ENCODE results near the gene KCNJ12. TPM values are rescaled to one million over a fixed set of nuclear protein-coding genes. Genes with fewer than 3 reads are reported as not detected.
A peak's percentile ranks its signal among the peaks of the same experiment; 100 is the strongest.
"Not testable (repeated sequence)": the region's sequence is repeated elsewhere in the genome, so short reads cannot be mapped to it uniquely, and the experiment has no call there.

Gene KCNJ12
- total and polyA plus RNA-seq, 12 donors: 2.8 to 14.7 (median 8.5) TPM

DNA sequence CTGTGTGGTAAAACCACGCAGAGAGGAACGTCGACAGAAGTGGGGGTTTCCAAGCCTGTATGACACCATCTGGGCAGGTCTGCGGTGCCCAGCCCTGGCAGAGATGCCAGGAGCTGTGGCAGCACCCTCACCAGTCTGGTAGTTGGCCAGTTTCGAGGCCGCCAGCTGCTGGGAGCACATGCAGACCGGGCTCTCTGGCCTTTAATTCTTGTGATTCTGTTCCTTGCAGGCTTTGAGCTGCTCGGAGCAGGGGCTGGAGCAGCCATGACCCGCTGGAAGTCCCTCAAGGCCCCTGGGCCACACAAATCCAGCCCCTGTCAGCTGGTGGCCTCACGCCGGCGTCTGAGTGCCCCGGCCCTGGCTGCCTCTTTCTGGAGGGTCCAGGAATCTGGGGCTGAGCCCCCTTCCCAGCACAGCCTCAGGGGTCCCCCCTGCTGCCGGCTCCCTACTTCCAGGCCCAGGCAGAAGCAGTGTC is 36.1 kb downstream of the KCNJ12 start:
- ATAC-seq: not testable (repeated sequence)

GRCh38 chr17:21413570-21414279 is 37.6 kb downstream of the KCNJ12 start:
- 57 to 65% methylated on average over 5 to 7 of the region's 11 CpGs for WGBS, 2 donors
- H3K27ac ChIP-seq; H3K4me1 ChIP-seq; H3K27me3 ChIP-seq; intact Hi-C loops (cut with DNase I); H3K9me3 ChIP-seq; DNase-seq; H3K4me3 ChIP-seq; H3K36me3 ChIP-seq: not testable (repeated sequence)
- peak in 6 of 8 donors; percentile 18 to 43 (median 30) for ATAC-seq

More for the DNA sequence above, 36.1 kb downstream of the KCNJ12 start:
- H3K27me3 ChIP-seq; H3K27ac ChIP-seq; H3K4me1 ChIP-seq; H3K36me3 ChIP-seq; DNase-seq; intact Hi-C loops (cut with DNase I); H3K4me3 ChIP-seq; H3K9me3 ChIP-seq: not testable (repeated sequence)
- WGBS, 2 donors: 84% methylated on average over 13 to 14 of the region's 14 CpGs

DNA sequence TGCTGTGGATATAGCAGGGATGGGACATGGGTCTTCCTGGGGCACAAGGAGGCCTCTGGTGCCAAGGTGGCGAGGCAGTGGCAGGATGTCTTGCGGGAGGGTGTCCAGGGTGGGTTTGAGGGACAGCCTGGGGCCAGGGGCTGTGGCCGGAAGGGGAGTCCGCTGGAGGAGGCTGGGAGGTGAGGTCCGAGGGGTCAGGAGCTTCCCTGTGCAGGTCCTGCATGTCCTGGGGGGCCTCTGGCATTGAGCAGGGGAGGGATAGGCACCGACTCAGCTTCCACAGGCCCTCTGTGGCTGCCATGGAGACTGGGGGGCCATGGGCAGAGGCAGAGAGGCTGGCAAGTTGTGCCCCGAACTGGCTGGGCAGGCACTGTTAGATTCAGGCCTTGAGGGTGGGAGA is 38.5 kb downstream of the KCNJ12 start:
- H3K27me3 ChIP-seq; H3K9me3 ChIP-seq; H3K4me3 ChIP-seq; DNase-seq; H3K36me3 ChIP-seq; H3K4me1 ChIP-seq; intact Hi-C loops (cut with DNase I); H3K27ac ChIP-seq: not testable (repeated sequence)
- 72 to 74% methylated on average over 7 of the region's 7 CpGs for WGBS, 2 donors
- peak in 1 of 8 donors; percentile 7 for ATAC-seq

DNA sequence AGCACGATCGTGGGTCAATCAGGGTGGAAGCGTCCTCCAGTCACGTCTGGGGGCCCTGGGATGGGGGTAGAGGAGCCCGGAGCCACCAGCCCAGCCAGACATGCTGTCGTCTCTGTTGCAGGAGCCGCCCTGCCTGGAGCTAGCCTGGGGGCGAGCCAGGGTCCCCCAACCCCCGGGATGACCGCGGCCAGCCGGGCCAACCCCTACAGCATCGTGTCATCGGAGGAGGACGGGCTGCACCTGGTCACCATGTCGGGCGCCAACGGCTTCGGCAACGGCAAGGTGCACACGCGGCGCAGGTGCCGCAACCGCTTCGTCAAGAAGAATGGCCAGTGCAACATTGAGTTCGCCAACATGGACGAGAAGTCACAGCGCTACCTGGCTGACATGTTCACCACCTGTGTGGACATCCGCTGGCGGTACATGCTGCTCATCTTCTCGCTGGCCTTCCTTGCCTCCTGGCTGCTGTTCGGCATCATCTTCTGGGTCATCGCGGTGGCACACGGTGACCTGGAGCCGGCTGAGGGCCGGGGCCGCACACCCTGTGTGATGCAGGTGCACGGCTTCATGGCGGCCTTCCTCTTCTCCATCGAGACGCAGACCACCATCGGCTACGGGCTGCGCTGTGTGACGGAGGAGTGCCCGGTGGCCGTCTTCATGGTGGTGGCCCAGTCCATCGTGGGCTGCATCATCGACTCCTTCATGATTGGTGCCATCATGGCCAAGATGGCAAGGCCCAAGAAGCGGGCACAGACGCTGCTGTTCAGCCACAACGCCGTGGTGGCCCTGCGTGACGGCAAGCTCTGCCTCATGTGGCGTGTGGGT is 39.2 kb downstream of the KCNJ12 start:
- ATAC-seq: peak in 1 of 8 donors; percentile 14
- intact Hi-C loops (cut with DNase I); H3K4me1 ChIP-seq; H3K36me3 ChIP-seq; H3K27ac ChIP-seq; H3K4me3 ChIP-seq; DNase-seq; H3K27me3 ChIP-seq; H3K9me3 ChIP-seq: not testable (repeated sequence)
- 86 to 89% methylated on average over 54 to 56 of the region's 58 CpGs for WGBS, 2 donors

GRCh38 chr17:21416471-21416981 is 40.4 kb downstream of the KCNJ12 start:
- H3K27ac ChIP-seq; H3K9me3 ChIP-seq; H3K27me3 ChIP-seq; DNase-seq; H3K36me3 ChIP-seq; H3K4me3 ChIP-seq; intact Hi-C loops (cut with DNase I); ATAC-seq: not testable (repeated sequence)
- H3K4me1 ChIP-seq: peaks cover 0 to 11% (median 0%) of the 10 kb centered on the region in 9 donors
- 70 to 72% methylated on average over 30 of the region's 30 CpGs for WGBS, 2 donors

GRCh38 chr17:21417349-21417748 is 41.2 kb downstream of the KCNJ12 start:
- DNase-seq; intact Hi-C loops (cut with DNase I); ATAC-seq; H3K36me3 ChIP-seq; H3K27ac ChIP-seq; H3K9me3 ChIP-seq; H3K27me3 ChIP-seq; H3K4me3 ChIP-seq: not testable (repeated sequence)
- WGBS, 2 donors: 81 to 86% methylated on average over 10 of the region's 10 CpGs
- peaks cover 0 to 18% (median 0%) of the 10 kb centered on the region in 9 donors for H3K4me1 ChIP-seq

- H3K36me3 ChIP-seq: peaks cover 0 to 7% (median 0%) of the 10 kb centered on the region in 9 donors
- DNase-seq: no peak
- H3K4me3 ChIP-seq: no peak overlapping the region
- H3K4me1 ChIP-seq: peaks cover 0 to 22% (median 3%) of the 10 kb centered on the region in 9 donors
- H3K9me3 ChIP-seq: no peaks in the 10 kb centered on the region
- intact Hi-C loops (cut with DNase I): no loop called here
- 91 to 95% methylated on average over 9 of the region's 9 CpGs for WGBS, 2 donors
- no peak for TF ChIP-seq CTCF (IDR thresholded peaks at IDR 0.05)
- no peak for ATAC-seq
- H3K27me3 ChIP-seq: no peaks in the 10 kb centered on the region
- no peak overlapping the region for H3K27ac ChIP-seq
Measured at GRCh38 chr17:21417921-21418320, 41.8 kb downstream of the KCNJ12 start.
